MM.1S (cell line): ENCODE data around the gene IFT80.

Source experiments
- EZH2 ChIP-seq: fragments of 300-600 bp; sonication (generic); optimal IDR thresholded peaks from 2 replicates; pipeline ENCODE3; 2017; ENCODE audit warnings: low read depth, mild to moderate bottlenecking, antibody characterized with exemption, low read length, mixed read lengths
- TF ChIP-seq, protein P1 (sequence below): fragments of 300-600 bp; sonication (generic); IDR thresholded peaks from 2 replicates; pipeline ENCODE4 v1.5.1; 2016; ENCODE audit warnings: antibody characterized with exemption, low read length, mixed read lengths

DNA sequence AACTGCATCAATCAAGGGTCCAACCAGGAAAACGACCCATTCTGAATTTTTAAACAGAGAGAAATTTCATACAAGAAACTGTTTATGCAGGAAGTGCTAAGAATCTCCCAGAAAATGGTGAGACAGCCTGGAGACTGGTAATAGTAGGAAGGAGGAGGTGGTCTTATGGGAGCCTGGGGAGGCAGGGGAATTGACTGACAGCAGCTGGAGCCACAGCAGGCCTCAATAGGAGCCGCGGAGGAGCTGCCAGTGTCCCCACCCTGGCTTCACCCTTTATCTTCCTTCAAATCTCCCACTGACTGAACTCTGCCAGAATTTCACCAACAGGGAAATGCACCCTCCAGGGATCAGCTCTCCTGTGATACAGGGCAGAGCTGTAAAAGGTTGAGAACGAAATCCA, 181.3 kb downstream of the IFT80 start:
- TF ChIP-seq EZH2: no peak
- TF ChIP-seq, protein P1, sequence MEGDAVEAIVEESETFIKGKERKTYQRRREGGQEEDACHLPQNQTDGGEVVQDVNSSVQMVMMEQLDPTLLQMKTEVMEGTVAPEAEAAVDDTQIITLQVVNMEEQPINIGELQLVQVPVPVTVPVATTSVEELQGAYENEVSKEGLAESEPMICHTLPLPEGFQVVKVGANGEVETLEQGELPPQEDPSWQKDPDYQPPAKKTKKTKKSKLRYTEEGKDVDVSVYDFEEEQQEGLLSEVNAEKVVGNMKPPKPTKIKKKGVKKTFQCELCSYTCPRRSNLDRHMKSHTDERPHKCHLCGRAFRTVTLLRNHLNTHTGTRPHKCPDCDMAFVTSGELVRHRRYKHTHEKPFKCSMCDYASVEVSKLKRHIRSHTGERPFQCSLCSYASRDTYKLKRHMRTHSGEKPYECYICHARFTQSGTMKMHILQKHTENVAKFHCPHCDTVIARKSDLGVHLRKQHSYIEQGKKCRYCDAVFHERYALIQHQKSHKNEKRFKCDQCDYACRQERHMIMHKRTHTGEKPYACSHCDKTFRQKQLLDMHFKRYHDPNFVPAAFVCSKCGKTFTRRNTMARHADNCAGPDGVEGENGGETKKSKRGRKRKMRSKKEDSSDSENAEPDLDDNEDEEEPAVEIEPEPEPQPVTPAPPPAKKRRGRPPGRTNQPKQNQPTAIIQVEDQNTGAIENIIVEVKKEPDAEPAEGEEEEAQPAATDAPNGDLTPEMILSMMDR: no peak
